GM12801 (cell line): ENCODE measurements around the gene HDAC4.

Source experiments
- CTCF ChIP-seq: IDR thresholded peaks from one replicate; pipeline ENCODE4 v1.5.1; 2011; ENCODE audit warnings: control low read depth; ENCODE audit not compliant: insufficient read length; ENCODE audit errors: extremely low read depth

HDAC4 gene

GRCh38 chr2:239061121-239061666 is 339.6 kb downstream of the HDAC4 start:
- TF ChIP-seq CTCF = no peak

- TF ChIP-seq CTCF = no peak
Measured at GRCh38 chr2:239060676-239061075, 340.1 kb downstream of the HDAC4 start.

- TF ChIP-seq CTCF = no peak
Measured at GRCh38 chr2:239059854-239060253, 341.0 kb downstream of the HDAC4 start.

- TF ChIP-seq CTCF = no peak
Measured at GRCh38 chr2:239058766-239059165, 342.1 kb downstream of the HDAC4 start.

- no peak for TF ChIP-seq CTCF
Measured at GRCh38 chr2:239057533-239057932, 343.3 kb downstream of the HDAC4 start.

GRCh38 chr2:239056611-239057010 is 344.2 kb downstream of the HDAC4 start:
- no peak for TF ChIP-seq CTCF

- no peak for TF ChIP-seq CTCF
Measured at GRCh38 chr2:239055756-239056493, 344.9 kb downstream of the HDAC4 start.
